Activated naive CD8-positive, alpha-beta T cell (primary cell): ENCODE data around the gene ADAMTS17.

Experiments used
- H3K27ac Mint-ChIP-seq: one replicate; pipeline ENCODE4 v1.8.0; 2021; ENCODE audit warnings: mixed read lengths
- H3K27me3 Mint-ChIP-seq: one replicate; pipeline ENCODE4 v1.8.0; 2021; ENCODE audit warnings: mixed read lengths
- H3K36me3 Mint-ChIP-seq: one replicate; pipeline ENCODE4 v1.8.0; 2021; ENCODE audit warnings: mixed read lengths
- H3K4me1 Mint-ChIP-seq: one replicate; pipeline ENCODE4 v1.8.0; 2021; ENCODE audit warnings: low read depth, mixed read lengths
- H3K4me3 Mint-ChIP-seq: one replicate; pipeline ENCODE4 v1.8.0; 2021; ENCODE audit warnings: mild to moderate bottlenecking, mixed read lengths
- H3K9me3 Mint-ChIP-seq: one replicate; pipeline ENCODE4 v1.8.0; 2021; ENCODE audit warnings: low read depth, mixed read lengths

The ADAMTS17 gene

DNA sequence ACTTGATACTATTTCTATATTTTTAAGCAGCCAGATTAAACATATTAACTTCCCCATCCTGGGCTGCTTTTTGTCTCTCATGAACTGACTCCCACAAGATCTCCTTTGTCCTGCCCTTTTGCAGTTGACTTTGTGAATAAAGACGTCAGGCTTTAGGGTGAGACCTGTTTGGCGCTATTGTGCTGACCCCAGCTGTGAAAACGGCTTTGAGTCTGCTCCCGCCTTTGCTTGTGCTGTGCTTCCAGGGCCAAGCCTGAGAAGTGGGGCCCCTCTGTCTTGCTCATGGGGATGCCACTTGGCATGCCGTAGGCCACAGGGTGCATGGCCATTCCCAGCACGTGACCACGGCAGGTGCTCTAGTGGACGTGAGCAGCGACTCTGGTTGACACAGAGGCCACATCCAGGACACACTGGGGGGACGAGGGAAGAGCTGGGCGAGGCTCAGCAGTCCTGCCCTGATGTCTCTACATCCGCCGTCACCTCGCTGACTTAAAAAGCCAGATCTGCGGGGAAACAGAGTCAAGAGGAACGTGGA is 339.6 kb downstream of the ADAMTS17 start:
- H3K4me1 Mint-ChIP-seq = no peaks in the 10 kb centered on the region
- H3K9me3 Mint-ChIP-seq = no peaks in the 10 kb centered on the region
- H3K36me3 Mint-ChIP-seq = peaks cover 5% of the 10 kb centered on the region
- no peaks in the 10 kb centered on the region for H3K27me3 Mint-ChIP-seq
- no peak overlapping the region for H3K4me3 Mint-ChIP-seq
- H3K27ac Mint-ChIP-seq = no peak overlapping the region

DNA sequence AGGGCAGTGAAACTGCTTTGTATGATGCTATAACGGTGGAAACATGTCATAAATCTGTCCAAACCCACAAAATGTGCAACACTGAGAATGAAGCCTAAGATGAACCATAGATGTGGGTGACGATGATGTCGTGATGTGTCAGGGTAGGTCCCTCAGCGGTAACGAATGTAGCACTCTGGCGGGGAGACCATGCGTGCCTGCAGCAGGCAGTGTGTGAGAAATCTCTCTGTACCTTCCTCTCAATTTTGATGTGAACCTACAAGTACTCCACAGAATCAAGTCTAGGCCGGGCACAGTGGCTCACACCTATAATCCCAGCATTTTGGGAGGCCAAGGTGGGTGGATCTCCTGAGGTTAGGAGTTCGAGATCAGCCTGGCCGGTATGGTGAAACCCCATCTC is 340.4 kb downstream of the ADAMTS17 start:
- H3K36me3 Mint-ChIP-seq = peaks cover 7% of the 10 kb centered on the region
- H3K27ac Mint-ChIP-seq = no peak overlapping the region
- H3K27me3 Mint-ChIP-seq = no peaks in the 10 kb centered on the region

DNA sequence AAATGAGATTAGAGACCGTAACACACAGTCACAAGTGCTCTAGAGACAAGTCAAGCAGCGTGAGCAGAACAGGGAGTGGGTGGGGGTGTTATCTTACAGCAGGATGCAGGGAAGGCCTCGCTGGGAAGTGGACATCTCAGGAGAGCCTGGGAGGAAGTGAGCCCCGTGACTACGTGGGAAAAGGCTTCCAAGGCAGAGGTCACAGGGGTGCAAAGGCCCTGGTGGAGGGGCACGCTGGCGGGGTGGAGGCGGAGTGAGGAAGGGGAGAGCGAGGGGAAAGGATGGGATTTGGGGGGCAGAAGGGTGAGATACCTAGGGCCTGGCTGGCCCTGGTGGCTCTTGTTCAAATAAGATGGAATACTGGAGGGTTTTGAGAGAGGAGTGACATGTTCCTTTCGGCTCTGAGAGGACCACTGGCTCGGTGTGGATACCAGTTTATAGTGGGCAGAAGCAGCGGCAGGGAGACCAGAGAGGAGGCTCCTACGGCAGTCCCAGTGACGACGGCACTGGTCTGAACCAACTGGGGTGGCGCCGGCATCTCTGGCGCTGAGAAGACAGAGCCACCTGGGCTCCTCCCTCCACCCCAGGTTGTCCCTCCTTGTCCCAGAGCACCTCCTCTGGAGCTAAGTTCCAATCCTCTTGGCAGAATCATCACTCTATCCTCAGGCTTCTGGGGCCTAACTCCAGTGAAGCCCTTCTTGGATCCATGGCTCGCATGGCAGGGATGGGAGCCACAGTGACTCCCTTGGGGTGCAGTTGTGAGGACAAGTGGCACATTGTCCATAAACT is 342.3 kb downstream of the ADAMTS17 start:
- no peaks in the 10 kb centered on the region for H3K9me3 Mint-ChIP-seq
- no peak overlapping the region for H3K4me3 Mint-ChIP-seq
- H3K27ac Mint-ChIP-seq = no peak overlapping the region

More for the DNA sequence above, 340.4 kb downstream of the ADAMTS17 start:
- Mint-ChIP-seq H3K4me1 (no peaks in the 10 kb centered on the region), H3K9me3 (no peaks in the 10 kb centered on the region), H3K4me3 (no peak overlapping the region)

DNA sequence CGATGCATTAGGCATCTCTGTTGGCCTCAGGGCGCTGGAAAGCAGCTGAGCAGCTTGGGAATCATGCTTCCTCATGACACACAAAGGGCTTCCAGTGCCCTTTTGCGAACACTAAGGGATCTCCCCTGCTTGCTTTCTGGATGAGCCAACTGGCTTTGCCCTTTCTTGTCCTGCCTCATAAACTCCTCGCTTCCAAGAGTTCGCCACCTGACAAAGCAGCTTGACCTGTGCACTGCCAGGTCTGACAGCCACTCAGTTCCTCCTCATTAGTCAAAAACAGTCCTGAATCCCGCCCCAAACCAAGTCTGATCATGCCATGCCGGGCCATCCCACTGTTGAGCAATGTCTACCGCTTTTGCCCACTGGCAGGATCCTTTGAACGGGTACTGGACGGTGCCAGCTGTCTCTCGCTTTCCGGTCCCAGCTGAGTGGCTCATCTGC is 343.1 kb downstream of the ADAMTS17 start:
- Mint-ChIP-seq H3K4me1 (no peaks in the 10 kb centered on the region), H3K36me3 (peaks cover 5% of the 10 kb centered on the region), H3K27me3 (no peaks in the 10 kb centered on the region), H3K27ac (no peak overlapping the region), H3K4me3 (no peak overlapping the region), H3K9me3 (no peaks in the 10 kb centered on the region)

More for the DNA sequence above, 342.3 kb downstream of the ADAMTS17 start:
- H3K36me3 Mint-ChIP-seq = peaks cover 7% of the 10 kb centered on the region
- H3K4me1 Mint-ChIP-seq = no peaks in the 10 kb centered on the region
- no peaks in the 10 kb centered on the region for H3K27me3 Mint-ChIP-seq

GRCh38 chr15:99997112-99997651 is 344.6 kb downstream of the ADAMTS17 start:
- no peak overlapping the region for H3K27ac Mint-ChIP-seq
- peaks cover 8% of the 10 kb centered on the region for H3K36me3 Mint-ChIP-seq
- H3K4me3 Mint-ChIP-seq = no peak overlapping the region
- no peaks in the 10 kb centered on the region for H3K27me3 Mint-ChIP-seq
- H3K9me3 Mint-ChIP-seq = no peaks in the 10 kb centered on the region
- H3K4me1 Mint-ChIP-seq = no peaks in the 10 kb centered on the region

- no peak overlapping the region for H3K27ac Mint-ChIP-seq
- H3K4me3 Mint-ChIP-seq = no peak overlapping the region
- H3K36me3 Mint-ChIP-seq = peaks cover 12% of the 10 kb centered on the region
- no peaks in the 10 kb centered on the region for H3K9me3 Mint-ChIP-seq
- H3K4me1 Mint-ChIP-seq = no peaks in the 10 kb centered on the region
- no peaks in the 10 kb centered on the region for H3K27me3 Mint-ChIP-seq
These were observed 345.1 kb downstream of the ADAMTS17 start for GRCh38 chr15:99996660-99997059.

- H3K27ac Mint-ChIP-seq = no peak overlapping the region
- peaks cover 13% of the 10 kb centered on the region for H3K36me3 Mint-ChIP-seq
- H3K4me3 Mint-ChIP-seq = no peak overlapping the region
- no peaks in the 10 kb centered on the region for H3K27me3 Mint-ChIP-seq
- H3K4me1 Mint-ChIP-seq = no peaks in the 10 kb centered on the region
- H3K9me3 Mint-ChIP-seq = no peaks in the 10 kb centered on the region
These were observed 346.2 kb downstream of the ADAMTS17 start for GRCh38 chr15:99995543-99995942.

DNA sequence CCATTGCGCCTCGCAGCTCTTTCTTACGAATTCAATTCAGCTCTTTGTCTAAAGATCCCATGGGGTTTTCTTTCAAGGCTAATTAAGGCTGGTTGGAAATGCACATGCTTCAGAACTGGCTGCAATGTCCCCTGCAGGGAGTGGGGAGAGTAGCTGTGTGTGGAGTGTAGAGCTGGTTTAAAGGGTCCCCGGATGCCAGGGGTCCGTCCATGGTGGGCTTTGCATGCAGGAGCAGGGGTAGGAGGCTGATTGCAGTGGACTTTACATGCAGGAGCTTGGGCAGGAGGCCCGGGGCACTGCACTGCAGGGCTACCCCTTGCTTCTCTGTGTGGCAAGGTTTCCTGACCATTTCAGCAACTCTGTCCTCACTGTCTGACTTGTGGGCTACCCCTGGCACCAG is 346.9 kb downstream of the ADAMTS17 start:
- H3K9me3 Mint-ChIP-seq = no peaks in the 10 kb centered on the region
- no peaks in the 10 kb centered on the region for H3K27me3 Mint-ChIP-seq
- H3K36me3 Mint-ChIP-seq = peaks cover 13% of the 10 kb centered on the region
- H3K4me1 Mint-ChIP-seq = no peaks in the 10 kb centered on the region
- H3K27ac Mint-ChIP-seq = no peak overlapping the region
- no peak overlapping the region for H3K4me3 Mint-ChIP-seq

DNA sequence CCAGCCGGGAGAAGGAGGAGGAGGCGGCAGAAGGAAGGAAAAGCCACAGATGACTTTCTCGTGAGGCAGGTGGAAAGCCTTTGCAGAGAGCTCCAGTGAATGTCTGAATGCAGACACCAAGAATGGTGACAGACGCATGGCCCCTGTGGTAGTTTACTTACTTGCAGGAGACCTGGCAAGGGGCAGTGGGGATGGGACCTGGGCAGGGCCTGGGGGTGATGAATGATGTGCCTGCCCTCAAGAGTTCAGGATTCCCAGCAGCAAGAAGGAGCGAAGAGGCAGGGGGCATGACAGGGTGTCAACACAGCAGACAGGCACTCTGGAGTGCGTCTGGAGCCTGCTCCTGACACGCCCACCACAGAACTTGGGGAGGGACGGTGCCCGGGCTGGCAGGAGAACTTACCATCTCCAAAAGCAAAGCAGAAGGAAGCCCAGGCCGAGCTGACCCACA is 348.1 kb downstream of the ADAMTS17 start:
- Mint-ChIP-seq H3K4me1 (no peaks in the 10 kb centered on the region), H3K27me3 (no peaks in the 10 kb centered on the region), H3K4me3 (no peak overlapping the region), H3K9me3 (no peaks in the 10 kb centered on the region), H3K27ac (no peak overlapping the region), H3K36me3 (peaks cover 16% of the 10 kb centered on the region)

DNA sequence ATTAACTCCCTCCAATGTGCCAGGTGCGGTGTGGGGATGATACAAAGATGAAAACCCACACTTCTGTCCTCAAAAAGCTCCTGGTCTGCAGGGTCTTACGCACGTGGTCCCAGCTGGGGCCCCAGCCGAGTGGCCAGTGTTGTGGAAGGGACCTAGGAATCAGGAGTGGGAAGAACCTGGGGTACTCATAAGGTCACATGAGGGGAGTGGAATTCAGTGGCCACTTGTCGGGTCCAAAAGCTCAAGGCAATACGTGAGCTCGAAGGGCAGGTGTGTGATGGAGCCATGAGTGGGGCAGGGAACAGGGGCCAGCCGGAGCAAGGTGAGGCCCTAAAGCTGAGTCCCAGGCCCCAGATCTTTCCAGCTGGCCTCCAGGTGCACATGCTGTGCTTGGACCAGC is 348.5 kb downstream of the ADAMTS17 start:
- Mint-ChIP-seq H3K4me1 (no peaks in the 10 kb centered on the region), H3K27ac (no peak overlapping the region), H3K4me3 (no peak overlapping the region), H3K9me3 (no peaks in the 10 kb centered on the region), H3K36me3 (peaks cover 17% of the 10 kb centered on the region), H3K27me3 (no peaks in the 10 kb centered on the region)

DNA sequence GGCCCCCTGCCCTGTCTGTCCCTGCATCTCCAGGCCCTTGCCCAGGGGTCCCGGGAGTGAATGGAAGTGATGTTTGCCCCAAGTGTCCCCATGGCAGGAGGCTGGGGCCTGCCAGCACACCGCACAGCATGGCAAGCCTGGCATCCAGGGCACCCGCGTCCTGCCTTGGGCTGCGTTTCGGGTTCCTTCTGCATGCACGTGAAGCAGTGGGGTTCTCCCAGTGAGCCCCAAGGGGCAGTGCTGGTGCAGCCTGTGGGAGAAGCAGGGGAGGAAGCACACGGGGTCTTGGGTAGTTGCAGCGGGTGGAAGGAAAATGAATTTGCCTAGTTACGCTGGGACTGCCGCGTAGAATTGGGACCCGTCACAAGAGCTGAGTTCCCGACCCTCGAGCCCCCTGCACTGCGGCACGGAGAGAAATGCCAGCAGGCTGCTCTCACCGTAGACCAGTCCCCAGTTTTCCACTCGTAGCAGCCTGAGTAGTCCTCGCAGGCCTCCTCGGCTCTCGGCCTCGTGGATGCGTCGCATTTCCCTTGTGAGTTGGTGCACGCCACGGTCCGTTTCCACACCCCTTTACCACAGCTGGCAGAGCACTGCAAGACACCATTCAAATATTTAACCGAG is 349.1 kb downstream of the ADAMTS17 start:
- Mint-ChIP-seq H3K27ac (no peak overlapping the region), H3K36me3 (peaks cover 21% of the 10 kb centered on the region), H3K4me3 (no peak overlapping the region), H3K4me1 (no peaks in the 10 kb centered on the region), H3K27me3 (no peaks in the 10 kb centered on the region), H3K9me3 (no peaks in the 10 kb centered on the region)

DNA sequence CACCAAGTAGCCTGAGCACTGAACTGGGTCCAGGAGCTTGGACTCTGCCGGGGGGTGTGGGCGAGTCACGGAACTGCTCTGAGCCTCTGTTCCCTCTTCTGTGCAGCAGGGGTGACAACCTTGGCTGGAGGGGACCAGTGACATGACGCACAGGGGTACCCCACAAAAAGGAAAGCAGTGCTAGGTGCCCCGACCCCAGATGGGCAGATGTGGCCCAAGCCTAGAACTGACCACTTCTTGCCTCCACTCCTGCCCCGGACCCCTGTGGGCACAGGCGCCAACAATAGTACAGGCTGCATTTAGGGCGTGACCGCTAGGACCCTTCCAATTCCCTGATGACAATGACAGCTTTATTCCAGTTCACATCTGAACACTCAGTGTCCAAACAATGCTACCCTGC is 352.7 kb downstream of the ADAMTS17 start:
- Mint-ChIP-seq H3K27me3 (no peaks in the 10 kb centered on the region), H3K9me3 (no peaks in the 10 kb centered on the region), H3K27ac (no peak overlapping the region), H3K36me3 (peaks cover 23% of the 10 kb centered on the region), H3K4me3 (no peak overlapping the region), H3K4me1 (no peaks in the 10 kb centered on the region)

DNA sequence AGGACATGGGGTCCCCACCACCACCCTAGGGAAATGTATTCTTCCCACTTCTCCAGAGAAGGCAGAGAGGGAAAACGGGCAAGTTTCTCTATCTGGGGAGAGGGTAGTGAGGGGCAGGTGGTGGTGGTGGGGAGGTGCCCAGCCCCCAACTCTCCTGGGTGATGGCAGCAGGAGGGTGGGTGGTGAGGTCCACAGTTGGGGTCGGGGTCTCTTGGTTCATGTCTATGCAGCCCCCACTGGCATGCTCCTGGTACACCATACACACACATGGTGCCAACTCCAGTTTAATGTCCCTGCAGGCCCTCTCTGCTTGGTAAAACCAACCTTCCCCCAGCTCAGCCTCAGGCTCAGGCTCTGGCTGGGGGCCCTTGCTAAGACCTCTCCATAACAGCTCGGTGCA is 354.1 kb downstream of the ADAMTS17 start:
- H3K9me3 Mint-ChIP-seq = no peaks in the 10 kb centered on the region
- H3K27me3 Mint-ChIP-seq = no peaks in the 10 kb centered on the region
- H3K4me3 Mint-ChIP-seq = no peak overlapping the region
- H3K27ac Mint-ChIP-seq = no peak overlapping the region
- H3K36me3 Mint-ChIP-seq = peaks cover 19% of the 10 kb centered on the region
- no peaks in the 10 kb centered on the region for H3K4me1 Mint-ChIP-seq

DNA sequence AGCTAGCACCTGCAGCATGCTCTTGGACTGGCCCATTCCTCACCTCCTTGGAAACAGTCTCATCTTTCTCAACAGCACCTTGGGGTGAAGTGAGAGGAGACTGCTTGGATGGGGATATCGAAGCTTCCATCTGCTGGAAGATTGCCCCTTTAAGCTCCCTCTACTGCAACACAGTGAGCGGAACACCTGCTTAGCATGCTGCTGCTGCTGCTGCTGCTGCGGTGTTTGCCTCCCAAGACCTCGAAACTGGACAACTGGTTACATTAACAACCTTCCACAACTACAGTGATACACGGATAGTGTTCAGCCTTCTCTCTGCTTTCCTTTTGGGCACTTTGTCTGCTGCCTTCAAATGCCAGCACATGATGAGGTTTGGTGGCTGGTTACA is 354.7 kb downstream of the ADAMTS17 start:
- H3K27me3 Mint-ChIP-seq = no peaks in the 10 kb centered on the region
- H3K4me1 Mint-ChIP-seq = no peaks in the 10 kb centered on the region
- H3K9me3 Mint-ChIP-seq = no peaks in the 10 kb centered on the region
- H3K27ac Mint-ChIP-seq = no peak overlapping the region
- no peak overlapping the region for H3K4me3 Mint-ChIP-seq
- peaks cover 17% of the 10 kb centered on the region for H3K36me3 Mint-ChIP-seq
